ENCODE measurements around the gene ADAMTS12. TPM values are rescaled to one million over a fixed set of nuclear protein-coding genes. Genes with fewer than 3 reads are reported as not detected.

Gene ADAMTS12
- total RNA-seq, 1 experiment from 2014 or later, result 9.1 TPM

DNA sequence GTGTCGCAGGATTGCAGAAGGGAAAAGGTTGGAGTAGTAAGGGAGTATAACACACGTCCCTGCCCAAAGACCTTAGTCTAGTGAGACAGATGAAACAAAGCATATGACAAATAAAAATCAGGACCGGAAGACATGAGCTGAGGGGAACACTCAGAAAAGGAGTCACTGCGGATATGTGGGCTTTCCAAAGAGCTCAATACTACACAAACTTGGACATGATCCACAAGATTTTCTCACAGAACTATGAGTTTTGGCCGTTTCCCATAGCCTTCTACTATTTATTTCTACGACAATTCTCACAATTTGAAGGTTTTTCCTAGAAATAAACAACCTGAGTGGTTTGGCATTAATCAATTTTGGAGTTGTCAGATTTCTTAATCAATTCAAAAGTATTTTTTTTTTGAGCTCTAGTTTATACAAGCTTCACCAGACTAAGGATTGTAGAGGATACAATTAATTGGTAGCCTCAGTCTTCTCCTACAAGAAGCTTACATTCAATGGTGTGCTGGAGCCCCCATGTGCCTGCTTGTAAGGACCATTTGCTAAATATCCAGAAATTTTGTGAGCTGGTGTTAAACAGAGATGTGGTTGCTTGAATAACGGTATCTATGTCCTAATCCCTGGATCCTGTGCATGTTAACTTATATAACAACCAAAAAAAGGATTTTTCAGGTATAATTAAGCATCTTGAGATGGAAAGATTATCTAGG, 91.4 kb downstream of the ADAMTS12 start:
- Histone ChIP-seq H3K27me3 (replicated peaks) (no peaks in the 10 kb centered on the region), H3K4me1 (replicated peaks) (no peaks in the 10 kb centered on the region), H3K27ac (no peak overlapping the region), H3K9me3 (replicated peaks) (no peaks in the 10 kb centered on the region), H3K36me3 (no peaks in the 10 kb centered on the region), H3K4me3 (no peak overlapping the region)
- no peak for DNase-seq (ENCODE audit: low read depth in 1 of 2, low spot score in 2 of 2)

DNA sequence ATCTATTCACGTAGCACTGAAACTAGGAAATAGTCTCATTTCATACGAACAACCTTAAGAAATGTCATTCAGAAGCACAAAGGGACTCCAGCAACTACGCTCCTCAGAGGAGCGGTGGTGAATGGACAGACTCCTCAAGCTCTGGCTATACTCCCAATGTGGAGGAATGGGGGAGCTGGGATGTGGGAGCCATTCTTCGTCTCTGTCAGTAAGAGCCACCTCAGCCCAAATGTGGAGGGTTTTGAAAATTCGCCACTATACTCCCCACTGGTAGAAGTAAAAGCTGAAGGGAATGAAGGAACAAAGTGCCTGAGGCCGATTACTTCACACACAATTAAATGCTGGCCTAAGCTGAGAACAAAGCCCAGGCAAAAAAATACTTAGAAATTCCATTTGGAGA, 96.3 kb downstream of the ADAMTS12 start:
- Histone ChIP-seq H3K27ac (no peak overlapping the region), H3K4me1 (replicated peaks) (no peaks in the 10 kb centered on the region), H3K9me3 (replicated peaks) (no peaks in the 10 kb centered on the region), H3K27me3 (replicated peaks) (no peaks in the 10 kb centered on the region), H3K36me3 (no peaks in the 10 kb centered on the region), H3K4me3 (no peak overlapping the region)
- no peak for DNase-seq (ENCODE audit: low read depth in 1 of 2, low spot score in 2 of 2)

DNA sequence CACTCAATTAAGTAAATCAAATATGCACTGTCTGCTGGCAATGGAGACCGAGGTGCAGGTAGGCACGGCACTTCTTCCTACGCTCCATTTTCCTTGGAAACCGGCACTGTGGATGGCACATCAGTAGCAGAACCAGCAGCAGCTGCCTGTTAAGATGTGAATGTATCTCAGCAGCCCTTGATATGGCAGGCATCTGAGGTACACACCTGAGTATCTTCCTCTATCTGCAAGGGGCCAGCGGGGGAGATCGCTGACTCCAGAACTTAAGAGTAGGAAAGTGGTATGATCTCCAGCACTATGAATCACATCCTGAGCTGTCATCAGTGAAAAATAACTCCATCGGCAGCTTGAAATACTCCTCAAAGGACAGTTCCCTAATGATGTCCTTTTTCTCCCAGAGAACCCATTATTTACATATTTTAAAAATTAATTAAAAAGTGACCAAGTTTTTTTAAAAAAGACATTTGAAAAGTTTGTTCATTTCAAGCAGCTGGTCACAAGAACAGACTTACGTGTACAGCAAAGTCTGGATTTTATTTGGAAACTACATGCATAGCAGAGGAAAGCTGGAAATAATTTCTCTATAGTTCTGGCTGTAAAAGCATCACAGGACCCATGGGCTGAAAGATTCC, 97.1 kb downstream of the ADAMTS12 start:
- Histone ChIP-seq H3K27ac (no peak overlapping the region), H3K36me3 (no peaks in the 10 kb centered on the region), H3K4me3 (no peak overlapping the region), H3K27me3 (replicated peaks) (no peaks in the 10 kb centered on the region), H3K4me1 (replicated peaks) (no peaks in the 10 kb centered on the region), H3K9me3 (replicated peaks) (no peaks in the 10 kb centered on the region)
- no peak for DNase-seq (ENCODE audit: low read depth in 1 of 2, low spot score in 2 of 2)

DNA sequence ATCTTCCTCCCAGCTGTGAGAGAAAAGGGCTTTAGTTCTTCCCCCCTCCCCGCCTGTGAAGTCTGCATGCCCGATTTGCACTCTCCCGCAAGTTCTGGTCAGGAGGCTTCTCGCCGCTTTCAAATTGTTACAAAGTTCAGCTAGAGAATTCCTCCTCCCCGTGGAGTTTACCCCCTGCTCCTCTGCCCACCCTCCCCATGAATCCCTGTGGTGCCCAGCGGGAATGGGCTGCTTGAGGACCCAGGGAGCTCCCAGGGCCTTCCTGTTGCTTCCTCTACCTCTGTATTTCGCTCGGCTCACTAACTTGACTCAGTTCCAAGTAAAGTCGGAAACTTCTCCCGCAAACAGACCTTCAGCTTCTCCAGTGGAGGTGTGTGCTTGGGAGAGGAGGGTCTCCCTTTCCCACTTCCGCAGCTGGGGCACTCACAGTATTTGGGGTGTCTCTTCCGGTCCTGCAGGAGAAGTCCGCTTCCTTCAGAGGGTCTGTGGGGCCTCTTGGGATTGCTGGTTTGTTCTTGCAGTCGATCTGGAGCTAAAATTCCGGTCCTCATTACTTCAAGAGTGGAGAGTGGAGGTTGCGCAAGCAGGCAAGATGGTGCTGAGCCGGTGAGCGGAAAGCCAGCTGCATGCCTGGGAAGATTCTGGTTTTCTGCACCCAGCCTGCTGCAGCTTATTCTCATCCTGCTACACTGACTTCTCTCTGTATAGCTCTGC, 97.8 kb downstream of the ADAMTS12 start:
- Histone ChIP-seq H3K4me1 (replicated peaks) (peaks cover 6% of the 10 kb centered on the region), H3K27ac (no peak overlapping the region), H3K9me3 (replicated peaks) (no peaks in the 10 kb centered on the region), H3K36me3 (no peaks in the 10 kb centered on the region), H3K4me3 (no peak overlapping the region), H3K27me3 (replicated peaks) (no peaks in the 10 kb centered on the region)
- no peak for DNase-seq (ENCODE audit: low read depth in 1 of 2, low spot score in 2 of 2)

DNA sequence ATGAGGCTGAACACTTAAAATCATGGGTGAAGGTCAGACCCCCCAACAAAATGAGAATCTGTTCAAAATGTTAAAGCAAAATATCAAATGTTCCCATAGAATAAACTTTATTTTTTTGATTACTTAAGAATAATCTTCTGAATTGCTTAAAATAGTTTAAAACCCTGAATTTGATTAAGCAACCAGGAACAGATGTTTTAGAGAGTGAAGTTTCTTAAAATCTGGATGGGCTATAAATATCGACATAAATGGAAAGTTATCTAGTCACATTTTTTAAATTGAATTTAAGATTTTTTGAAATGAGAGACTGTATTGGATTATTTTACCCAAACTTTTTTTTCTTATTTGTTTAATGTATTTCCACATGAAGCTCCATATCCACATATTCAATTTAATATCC, 98.5 kb downstream of the ADAMTS12 start:
- Histone ChIP-seq H3K4me3 (no peak overlapping the region), H3K36me3 (no peaks in the 10 kb centered on the region), H3K27me3 (replicated peaks) (no peaks in the 10 kb centered on the region), H3K9me3 (replicated peaks) (no peaks in the 10 kb centered on the region), H3K27ac (no peak overlapping the region), H3K4me1 (replicated peaks) (peaks cover 13% of the 10 kb centered on the region)
- no peak for DNase-seq (ENCODE audit: low read depth in 1 of 2, low spot score in 2 of 2)

DNA sequence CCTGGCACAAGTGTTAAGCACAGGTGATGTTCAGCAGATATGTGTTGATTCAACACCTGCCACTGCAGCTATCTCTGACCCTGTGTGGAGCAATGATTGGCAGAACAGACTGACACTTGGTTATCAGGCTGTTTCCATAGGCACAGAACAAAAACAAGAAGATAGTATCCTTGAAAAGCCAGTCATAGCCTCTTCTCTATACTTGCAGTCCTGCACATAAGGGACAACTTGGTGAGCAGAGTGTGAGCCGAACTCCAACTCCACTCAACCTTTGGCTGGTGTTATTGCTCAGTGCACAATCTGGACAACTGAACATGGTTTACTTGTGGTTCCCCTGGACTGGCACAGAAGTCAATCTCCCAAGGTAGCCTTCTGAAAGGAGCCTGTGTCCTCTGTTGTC, 99.2 kb downstream of the ADAMTS12 start:
- Histone ChIP-seq H3K36me3 (no peaks in the 10 kb centered on the region), H3K4me3 (no peak overlapping the region), H3K27me3 (replicated peaks) (no peaks in the 10 kb centered on the region), H3K9me3 (replicated peaks) (no peaks in the 10 kb centered on the region), H3K4me1 (replicated peaks) (peaks cover 14% of the 10 kb centered on the region), H3K27ac (no peak overlapping the region)
- no peak for DNase-seq (ENCODE audit: low read depth in 1 of 2, low spot score in 2 of 2)

DNA sequence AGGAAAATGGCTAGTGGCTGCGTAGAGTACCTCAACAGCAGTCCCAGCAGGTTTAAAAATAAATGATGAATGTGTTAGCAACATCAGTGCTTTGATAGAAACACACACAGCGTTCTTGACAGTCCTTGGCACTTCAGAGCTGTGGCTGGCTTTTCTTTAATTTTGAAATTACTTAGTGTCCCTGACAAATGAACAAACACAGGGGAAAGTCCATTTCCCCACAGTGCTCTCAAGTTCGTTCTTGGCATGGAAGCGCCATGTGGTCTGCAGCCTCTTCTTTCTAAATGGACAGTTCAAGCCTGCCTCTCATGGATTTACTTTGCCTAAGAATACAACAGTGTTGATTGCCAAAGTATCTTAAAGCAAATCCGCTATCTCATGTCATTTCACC, 102.2 kb downstream of the ADAMTS12 start:
- Histone ChIP-seq H3K9me3 (replicated peaks) (no peaks in the 10 kb centered on the region), H3K27ac (peak overlapping the region; percentile 78), H3K4me1 (replicated peaks) (peaks cover 14% of the 10 kb centered on the region), H3K36me3 (no peaks in the 10 kb centered on the region), H3K4me3 (no peak overlapping the region), H3K27me3 (replicated peaks) (no peaks in the 10 kb centered on the region)
- no peak for DNase-seq (ENCODE audit: low read depth in 1 of 2, low spot score in 2 of 2)

DNA sequence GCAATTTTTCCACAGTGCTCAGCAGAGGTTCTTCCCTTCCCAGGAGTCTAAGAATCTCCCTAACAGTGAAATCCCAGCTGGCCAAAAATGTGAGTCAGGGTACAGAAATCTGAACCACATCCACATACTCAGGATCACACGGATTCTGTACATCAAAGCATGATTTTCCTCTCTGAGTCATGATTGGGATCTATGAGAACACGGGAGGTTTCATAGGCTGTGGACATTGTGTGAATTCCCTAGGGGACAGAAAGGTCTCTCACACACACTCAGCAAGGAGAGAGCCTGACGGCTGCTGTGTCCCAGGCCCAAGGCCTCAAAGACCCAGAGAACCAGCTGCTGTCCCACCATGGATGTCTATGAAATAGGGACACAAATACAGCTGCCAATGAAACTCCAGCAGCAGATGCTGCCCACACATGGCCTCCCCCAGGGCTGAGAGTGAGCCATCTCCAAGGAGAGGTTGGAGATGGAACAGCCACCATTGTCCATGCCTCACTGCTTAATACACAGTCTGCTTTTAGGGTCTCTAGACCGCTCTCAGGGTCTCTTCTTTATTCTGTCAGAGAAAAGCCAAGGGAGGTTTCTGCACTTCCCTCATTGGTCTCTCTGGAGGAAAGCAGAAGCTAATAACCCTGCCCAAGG, 102.7 kb downstream of the ADAMTS12 start:
- H3K36me3 ChIP-seq, result no peaks in the 10 kb centered on the region
- H3K4me1 ChIP-seq (replicated peaks), result peaks cover 14% of the 10 kb centered on the region
- no peaks in the 10 kb centered on the region for H3K9me3 ChIP-seq (replicated peaks)
- H3K27ac ChIP-seq, result peak overlapping the region; percentile 78
- H3K4me3 ChIP-seq, result no peak overlapping the region
- H3K27me3 ChIP-seq (replicated peaks), result no peaks in the 10 kb centered on the region
- peak; percentile 61 to 71 for DNase-seq (ENCODE audit: low read depth in 1 of 2, low spot score in 2 of 2)

DNA sequence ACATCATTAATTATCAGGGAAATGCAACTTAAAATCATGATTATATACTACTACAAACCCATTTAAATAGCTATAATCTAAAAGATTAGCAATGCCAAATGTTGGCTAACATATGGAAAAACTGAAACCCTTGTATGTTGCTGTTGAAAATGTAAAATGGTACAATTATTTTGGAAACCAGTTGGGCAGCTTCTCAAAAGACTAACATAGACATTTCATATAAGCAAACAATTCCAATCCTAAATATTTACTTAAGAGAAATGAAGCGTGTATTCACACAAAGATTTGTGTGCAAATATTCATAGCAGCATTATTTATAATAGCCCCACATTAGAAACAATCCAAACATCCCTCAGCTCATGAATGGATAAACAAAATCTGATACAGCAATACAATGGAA, 106.2 kb downstream of the ADAMTS12 start:
- no peak for DNase-seq (ENCODE audit: low read depth in 1 of 2, low spot score in 2 of 2)
- no peak overlapping the region for H3K4me3 ChIP-seq
- H3K27me3 ChIP-seq (replicated peaks), result no peaks in the 10 kb centered on the region
- H3K36me3 ChIP-seq, result no peaks in the 10 kb centered on the region
- peaks cover 19% of the 10 kb centered on the region for H3K4me1 ChIP-seq (replicated peaks)
- no peak overlapping the region for H3K27ac ChIP-seq
- H3K9me3 ChIP-seq (replicated peaks), result no peaks in the 10 kb centered on the region

DNA sequence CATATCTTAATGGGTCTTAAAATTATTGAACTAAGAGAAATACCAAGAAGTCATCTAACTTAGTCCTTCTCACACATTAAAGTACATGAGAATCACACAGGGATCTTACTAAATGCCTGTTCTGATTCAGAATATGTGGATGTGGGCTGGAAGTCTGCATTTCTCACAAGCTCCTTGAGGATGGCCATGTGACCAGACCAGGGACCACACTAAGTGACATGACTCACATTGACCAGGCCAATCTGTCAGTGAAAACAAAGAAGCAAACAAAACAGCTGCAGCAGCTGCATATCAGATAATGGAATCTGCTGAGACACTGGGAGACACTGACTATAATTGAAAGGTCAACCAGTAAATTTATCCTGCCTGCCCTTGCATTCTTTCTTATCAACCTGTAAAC, 110.5 kb downstream of the ADAMTS12 start:
- no peaks in the 10 kb centered on the region for H3K36me3 ChIP-seq
- H3K27me3 ChIP-seq (replicated peaks), result no peaks in the 10 kb centered on the region
- H3K4me3 ChIP-seq, result no peak overlapping the region
- H3K9me3 ChIP-seq (replicated peaks), result no peaks in the 10 kb centered on the region
- peaks cover 5% of the 10 kb centered on the region; the same call in 1 of the 2 replicates for H3K4me1 ChIP-seq (replicated peaks)
- H3K27ac ChIP-seq, result no peak overlapping the region; the same call in 1 of the 2 replicates
- peak; percentile 48 to 54 for DNase-seq (ENCODE audit: low read depth in 1 of 2, low spot score in 2 of 2)

DNA sequence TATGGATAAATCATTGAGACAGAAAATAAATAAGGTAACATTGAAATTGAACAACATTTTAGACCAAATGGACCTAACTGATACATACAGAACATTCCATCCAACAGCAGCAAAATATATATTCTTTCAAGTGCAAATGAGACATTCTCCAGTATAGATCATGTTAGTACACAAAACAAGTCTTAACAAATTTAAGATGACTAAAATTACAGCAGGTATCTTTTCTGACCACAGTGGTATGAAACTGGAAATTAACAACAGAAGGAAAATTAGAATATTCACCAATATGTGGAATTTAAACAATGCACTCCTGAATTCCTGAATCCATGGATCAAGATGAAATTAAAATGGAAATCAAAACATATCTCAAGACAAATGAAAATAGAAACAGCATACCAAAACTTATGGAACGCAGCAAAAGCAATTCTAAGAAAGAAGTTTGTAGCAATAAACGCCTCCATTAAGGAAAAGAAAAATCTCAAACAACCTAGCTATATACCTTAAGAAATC, 115.6 kb downstream of the ADAMTS12 start:
- Histone ChIP-seq H3K4me1 (replicated peaks) (peaks cover 8% of the 10 kb centered on the region; the same call in 1 of the 2 replicates), H3K27me3 (replicated peaks) (no peaks in the 10 kb centered on the region), H3K4me3 (no peak overlapping the region), H3K36me3 (no peaks in the 10 kb centered on the region), H3K27ac (no peak overlapping the region), H3K9me3 (replicated peaks) (no peaks in the 10 kb centered on the region)
- no peak for DNase-seq (ENCODE audit: low read depth in 1 of 2, low spot score in 2 of 2)

DNA sequence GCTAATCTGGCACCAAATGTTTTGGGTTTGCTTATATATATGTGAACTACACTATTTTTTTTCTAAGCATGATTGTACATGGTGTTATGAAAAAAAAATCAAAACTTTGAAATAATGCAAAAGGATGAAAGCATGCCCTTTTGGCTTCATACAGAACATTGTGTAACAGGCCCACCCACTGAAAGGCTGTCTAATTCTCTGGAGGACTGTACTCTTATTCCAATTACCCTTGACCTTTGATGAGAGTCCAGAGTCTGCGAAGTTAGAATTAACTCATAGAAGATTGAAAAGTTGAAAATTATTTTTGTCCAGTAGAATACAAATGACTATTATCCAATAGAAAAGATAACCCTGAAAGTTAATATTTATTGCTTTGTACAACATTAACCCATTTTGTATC, 117.4 kb downstream of the ADAMTS12 start:
- no peak overlapping the region for H3K4me3 ChIP-seq
- no peak for DNase-seq (ENCODE audit: low read depth in 1 of 2, low spot score in 2 of 2)
- H3K27ac ChIP-seq, result no peak overlapping the region
- H3K36me3 ChIP-seq, result no peaks in the 10 kb centered on the region
- 0 out of 2 replicates have a peak, but pooled peaks cover 3% of the 10 kb centered on the region for H3K4me1 ChIP-seq (replicated peaks)
- no peaks in the 10 kb centered on the region for H3K27me3 ChIP-seq (replicated peaks)
- no peaks in the 10 kb centered on the region for H3K9me3 ChIP-seq (replicated peaks)

DNA sequence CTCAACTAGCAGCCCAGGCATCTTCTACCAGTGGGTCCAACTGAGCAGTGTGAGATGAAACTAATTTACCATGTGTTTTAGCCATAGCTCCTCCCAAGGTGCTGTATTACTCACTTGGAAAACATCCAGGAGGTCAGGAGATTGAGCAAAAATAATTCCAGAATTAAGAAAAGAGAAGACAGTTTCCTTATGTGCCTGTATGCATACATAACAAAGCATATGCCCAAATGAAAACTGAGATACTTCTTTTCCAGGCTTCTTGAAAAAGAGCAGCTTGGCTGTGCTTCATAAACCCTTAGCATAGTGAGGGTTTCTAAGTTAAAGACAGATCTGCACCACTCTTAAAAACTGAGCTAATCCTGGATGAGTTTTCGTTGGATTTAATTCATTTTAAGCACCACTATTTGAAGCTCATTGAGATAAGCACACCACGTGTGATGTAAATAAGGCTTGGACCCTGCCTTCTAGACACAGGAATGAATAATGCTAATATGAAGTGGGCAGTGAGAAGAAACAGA, 119.4 kb downstream of the ADAMTS12 start:
- 0 out of 2 replicates have a peak, but pooled peaks cover 3% of the 10 kb centered on the region for H3K4me1 ChIP-seq (replicated peaks)
- H3K36me3 ChIP-seq, result no peaks in the 10 kb centered on the region
- no peaks in the 10 kb centered on the region for H3K27me3 ChIP-seq (replicated peaks)
- H3K27ac ChIP-seq, result no peak overlapping the region
- DNase-seq (ENCODE audit: low read depth in 1 of 2, low spot score in 2 of 2), result no peak
- no peak overlapping the region for H3K4me3 ChIP-seq
- no peaks in the 10 kb centered on the region for H3K9me3 ChIP-seq (replicated peaks)
